ENCODE results near the gene ABCF1.

The ABCF1 gene

GRCh38 chr6:30616811-30617564 is 45.7 kb downstream of the ABCF1 start, which contains the start of gene PPP1R10:
Gene PPP1R10 (minus strand): TSS chr6:30617243. CDS start chr6:30609944, 7,299 bp downstream.
- H3K27me3 ChIP-seq (replicated peaks; ENCODE audit: insufficient read depth, low read length) = no peaks in the 10 kb centered on the region
- H3K79me2 ChIP-seq (ENCODE audit: low read length) = peaks cover 70% of the 10 kb centered on the region
- peak within 1 kb of the TSS; percentile 54 for H2AFZ ChIP-seq (ENCODE audit: low read length)
- H4K20me1 ChIP-seq (ENCODE audit: insufficient read depth, low read length) = no peaks in the 10 kb centered on the region; the same call in 1 of the 2 replicates
- H3K9me2 ChIP-seq (replicated peaks; ENCODE audit: insufficient read depth, low read length) = no peaks in the 10 kb centered on the region
- TF ChIP-seq EZH2 (optimal IDR thresholded peaks at IDR 0.05; ENCODE audit: low read depth, low read length) (no peak), CTCF (IDR thresholded peaks at IDR 0.05; ENCODE audit: low read length) (no peak), EZH2phosphoT487 (IDR thresholded peaks at IDR 0.05; ENCODE audit: low read length) (no peak)
- H3K9me3 ChIP-seq (replicated peaks; ENCODE audit: insufficient read depth, low read length) = no peaks in the 10 kb centered on the region
- H3K4me3 ChIP-seq (ENCODE audit: low read length) = peak within 1 kb of the TSS; percentile 95
- H3F3A ChIP-seq (ENCODE audit: insufficient read depth, low read length) = peaks cover 37% of the 10 kb centered on the region
- peak within 1 kb of the TSS; percentile 96 for H3K27ac ChIP-seq (ENCODE audit: low read length)
- H3K4me1 ChIP-seq (ENCODE audit: low read length) = peaks cover 8% of the 10 kb centered on the region; the same call in 1 of the 2 replicates
- H3K4me2 ChIP-seq (ENCODE audit: low read depth, low read length) = peak within 1 kb of the TSS; percentile 75
- peaks cover 10% of the 10 kb centered on the region; the same call in 1 of the 2 replicates for H3K36me3 ChIP-seq (replicated peaks; ENCODE audit: insufficient read depth, low read length)
- peak within 1 kb of the TSS; percentile 100 for H3K9ac ChIP-seq (ENCODE audit: low read length)
- DNase-seq = peak; percentile 99

- H3K36me3 ChIP-seq (replicated peaks; ENCODE audit: insufficient read depth, low read length) = peaks cover 10% of the 10 kb centered on the region
- H3K79me2 ChIP-seq (ENCODE audit: low read length) = peaks cover 63% of the 10 kb centered on the region
- H4K20me1 ChIP-seq (ENCODE audit: insufficient read depth, low read length) = no peaks in the 10 kb centered on the region; the same call in 1 of the 2 replicates
- TF ChIP-seq EZH2phosphoT487 (IDR thresholded peaks at IDR 0.05; ENCODE audit: low read length) = no peak
- no peak for TF ChIP-seq CTCF (IDR thresholded peaks at IDR 0.05; ENCODE audit: low read length)
- TF ChIP-seq EZH2 (optimal IDR thresholded peaks at IDR 0.05; ENCODE audit: low read depth, low read length) = no peak
- H3K9me3 ChIP-seq (replicated peaks; ENCODE audit: insufficient read depth, low read length) = no peaks in the 10 kb centered on the region
- DNase-seq = peak; percentile 97
- peak within 1 kb of the TSS; percentile 100 for H3K9ac ChIP-seq (ENCODE audit: low read length)
- peak within 1 kb of the TSS; percentile 75 for H3K4me2 ChIP-seq (ENCODE audit: low read depth, low read length)
- peaks cover 34% of the 10 kb centered on the region for H3F3A ChIP-seq (ENCODE audit: insufficient read depth, low read length)
- H3K4me1 ChIP-seq (ENCODE audit: low read length) = peaks cover 8% of the 10 kb centered on the region; the same call in 1 of the 2 replicates
- peak within 1 kb of the TSS; percentile 54 for H2AFZ ChIP-seq (ENCODE audit: low read length)
- no peaks in the 10 kb centered on the region for H3K27me3 ChIP-seq (replicated peaks; ENCODE audit: insufficient read depth, low read length)
- peak within 1 kb of the TSS; percentile 95 for H3K4me3 ChIP-seq (ENCODE audit: low read length)
- H3K9me2 ChIP-seq (replicated peaks; ENCODE audit: insufficient read depth, low read length) = no peaks in the 10 kb centered on the region
- peak within 1 kb of the TSS; percentile 96 for H3K27ac ChIP-seq (ENCODE audit: low read length)
Measured at GRCh38 chr6:30617565-30618269, 46.5 kb downstream of the ABCF1 start, which contains the start of gene MRPS18B. Gene MRPS18B (plus strand): TSS chr6:30617840. CDS start chr6:30617866, 26 bp downstream.

GRCh38 chr6:30618270-30618797 is 47.1 kb downstream of the ABCF1 start:
- peak overlapping the region; percentile 80 for H3K4me3 ChIP-seq (ENCODE audit: low read length)
- H3K4me2 ChIP-seq (ENCODE audit: low read depth, low read length) = peak overlapping the region; percentile 75
- peak; percentile 46 for DNase-seq
- H2AFZ ChIP-seq (ENCODE audit: low read length) = 0 out of 2 replicates have a peak overlapping the region, but pooled peaks have one; percentile 54
- H4K20me1 ChIP-seq (ENCODE audit: insufficient read depth, low read length) = no peaks in the 10 kb centered on the region; the same call in 1 of the 2 replicates
- peak overlapping the region; percentile 96 for H3K27ac ChIP-seq (ENCODE audit: low read length)
- H3K9me2 ChIP-seq (replicated peaks; ENCODE audit: insufficient read depth, low read length) = no peaks in the 10 kb centered on the region
- peaks cover 57% of the 10 kb centered on the region for H3K79me2 ChIP-seq (ENCODE audit: low read length)
- TF ChIP-seq EZH2phosphoT487 (IDR thresholded peaks at IDR 0.05; ENCODE audit: low read length) (no peak), EZH2 (optimal IDR thresholded peaks at IDR 0.05; ENCODE audit: low read depth, low read length) (no peak), CTCF (IDR thresholded peaks at IDR 0.05; ENCODE audit: low read length) (no peak)
- peaks cover 8% of the 10 kb centered on the region; the same call in 1 of the 2 replicates for H3K4me1 ChIP-seq (ENCODE audit: low read length)
- H3K9ac ChIP-seq (ENCODE audit: low read length) = peak overlapping the region; percentile 88
- no peaks in the 10 kb centered on the region for H3K27me3 ChIP-seq (replicated peaks; ENCODE audit: insufficient read depth, low read length)
- H3K36me3 ChIP-seq (replicated peaks; ENCODE audit: insufficient read depth, low read length) = peaks cover 10% of the 10 kb centered on the region
- no peaks in the 10 kb centered on the region for H3K9me3 ChIP-seq (replicated peaks; ENCODE audit: insufficient read depth, low read length)
- peaks cover 34% of the 10 kb centered on the region for H3F3A ChIP-seq (ENCODE audit: insufficient read depth, low read length)

Measured in MM.1S (cell line).